NT2/D1 (cell line): ENCODE data around the gene FYB1.

Experiments
- DNase-seq: peaks from one replicate; pipeline ENCODE4 v3.0.0-alpha.2; 2011; ENCODE audit warnings: low read depth, low spot score
- H3K27me3 ChIP-seq: 2 replicates; pipeline ENCODE4 v1.6.0; 2011; ENCODE audit warnings: mild to moderate bottlenecking; ENCODE audit not compliant: insufficient read length, insufficient read depth
- H3K36me3 ChIP-seq: 2 replicates; pipeline ENCODE4 v1.6.1; 2011; ENCODE audit warnings: mild to moderate bottlenecking, low read length, mixed read lengths; ENCODE audit not compliant: insufficient read depth, insufficient read length
- H3K4me1 ChIP-seq: 2 replicates; pipeline ENCODE4 v1.5.1; 2011; ENCODE audit not compliant: insufficient read depth, insufficient read length
- H3K4me3 ChIP-seq: 2 replicates; pipeline ENCODE4 v1.5.1; 2011; ENCODE audit warnings: low read depth; ENCODE audit not compliant: insufficient read length
- H3K9ac ChIP-seq: 2 replicates; pipeline ENCODE4 v1.6.0; 2011; ENCODE audit warnings: low read depth; ENCODE audit not compliant: insufficient read length
- H3K9me3 ChIP-seq: 2 replicates; pipeline ENCODE4 v1.5.1; 2011; ENCODE audit warnings: mild to moderate bottlenecking, low read length; ENCODE audit not compliant: insufficient read depth
- SUZ12 ChIP-seq: IDR thresholded peaks from 2 replicates; pipeline ENCODE4 v1.6.1; 2011; ENCODE audit not compliant: insufficient read length, insufficient read depth; ENCODE audit errors: extremely low read depth
- YY1 ChIP-seq: IDR thresholded peaks from 2 replicates; pipeline ENCODE4 v1.6.1; 2011; ENCODE audit not compliant: insufficient read length, insufficient read depth
- ZNF274 ChIP-seq: IDR thresholded peaks from 2 replicates; pipeline ENCODE4 v1.6.1; 2011; ENCODE audit warnings: mild to moderate bottlenecking, low read depth, low read length

Gene FYB1

GRCh38 chr5:39058178-39058921, 161.0 kb downstream of the FYB1 start:
- Histone ChIP-seq H3K4me1 (no peaks in the 10 kb centered on the region), H3K9ac (no peak overlapping the region)

GRCh38 chr5:39057734-39058133, 161.6 kb downstream of the FYB1 start:
- Histone ChIP-seq H3K27me3 (no peaks in the 10 kb centered on the region), H3K4me3 (no peak overlapping the region), H3K36me3 (no peaks in the 10 kb centered on the region), H3K4me1 (no peaks in the 10 kb centered on the region), H3K9ac (no peak overlapping the region), H3K9me3 (no peaks in the 10 kb centered on the region)
- TF ChIP-seq ZNF274 (no peak), SUZ12 (no peak), YY1 (no peak)
- no peak for DNase-seq

More at GRCh38 chr5:39058178-39058921, 161.0 kb downstream of the FYB1 start:
- Histone ChIP-seq H3K4me3 (no peak overlapping the region), H3K36me3 (no peaks in the 10 kb centered on the region), H3K27me3 (no peaks in the 10 kb centered on the region), H3K9me3 (no peaks in the 10 kb centered on the region)
- no peak for TF ChIP-seq SUZ12
- TF ChIP-seq ZNF274: no peak
- no peak for TF ChIP-seq YY1
- no peak for DNase-seq

- Histone ChIP-seq H3K27me3 (no peaks in the 10 kb centered on the region), H3K4me1 (no peaks in the 10 kb centered on the region), H3K4me3 (no peak overlapping the region), H3K36me3 (no peaks in the 10 kb centered on the region), H3K9me3 (no peaks in the 10 kb centered on the region), H3K9ac (no peak overlapping the region)
- TF ChIP-seq ZNF274: no peak
- TF ChIP-seq SUZ12: no peak
- TF ChIP-seq YY1: no peak
- DNase-seq: no peak
These were observed 163.5 kb downstream of the FYB1 start for GRCh38 chr5:39055768-39056398.
